Measurements from ENCODE around the gene PCBP4. TPM values are rescaled to one million over a fixed set of nuclear protein-coding genes. Genes with fewer than 3 reads are reported as not detected.

Gene PCBP4
- polyA plus RNA-seq, 1 donor = 48.8 TPM

GRCh38 chr3:51962854-51963530 lies 4.3 kb downstream of the PCBP4 start:
- no peaks in the 10 kb centered on the region for H3K27me3 ChIP-seq (ENCODE audit: control insufficient read depth, insufficient read depth, low read length)
- no peak overlapping the region for H3K4me3 ChIP-seq (ENCODE audit: low read length)
- no CpG with 5 or more reads among the region's 6 CpGs for WGBS (ENCODE audit: insufficient coverage, low lambda C conversion rate)
- DNase-seq = peak in 1 of 2 donors; percentile 27
- peaks cover 26% of the 10 kb centered on the region for H3K4me1 ChIP-seq (ENCODE audit: control insufficient read depth, insufficient read depth, low read length)
- H3K27ac ChIP-seq (ENCODE audit: low read length) = no peak overlapping the region
- H3K9me3 ChIP-seq (ENCODE audit: control insufficient read depth, low read depth, low read length) = no peaks in the 10 kb centered on the region
- peaks cover 9% of the 10 kb centered on the region for H3K36me3 ChIP-seq (ENCODE audit: control insufficient read depth, insufficient read depth, low read length)

GRCh38 chr3:51961602-51962569 lies 5.4 kb downstream of the PCBP4 start:
- H3K9me3 ChIP-seq (ENCODE audit: control insufficient read depth, low read depth, low read length) = no peaks in the 10 kb centered on the region
- H3K4me1 ChIP-seq (ENCODE audit: control insufficient read depth, insufficient read depth, low read length) = peaks cover 25% of the 10 kb centered on the region
- H3K27me3 ChIP-seq (ENCODE audit: control insufficient read depth, insufficient read depth, low read length) = no peaks in the 10 kb centered on the region
- peak overlapping the region; percentile 59 for H3K27ac ChIP-seq (ENCODE audit: low read length)
- no peak overlapping the region for H3K4me3 ChIP-seq (ENCODE audit: low read length)
- peaks cover 12% of the 10 kb centered on the region for H3K36me3 ChIP-seq (ENCODE audit: control insufficient read depth, insufficient read depth, low read length)
- no CpG with 5 or more reads among the region's 9 CpGs for WGBS (ENCODE audit: insufficient coverage, low lambda C conversion rate)
- DNase-seq = peak; percentile 40 to 66

DNA sequence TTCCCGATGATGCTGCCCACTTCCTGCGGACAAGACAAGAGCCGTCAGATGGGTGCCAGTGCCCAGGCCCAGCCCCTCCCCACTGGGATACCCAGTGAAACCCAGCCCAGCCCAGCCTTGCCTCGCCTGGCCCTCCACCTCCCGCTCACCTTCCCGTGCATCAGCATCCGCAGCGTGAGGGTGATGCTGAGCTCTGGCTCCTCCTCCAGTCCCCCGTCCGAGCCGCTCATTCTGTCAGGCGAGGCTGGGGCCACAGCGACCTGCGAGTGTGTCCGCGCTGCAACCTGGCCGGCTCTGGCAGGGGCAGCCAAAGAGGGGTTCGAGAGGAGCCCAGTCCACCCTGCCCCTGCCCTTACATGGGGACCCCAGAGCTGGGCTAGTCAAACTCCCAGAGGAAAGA lies 6.2 kb downstream of the PCBP4 start:
- H3K27ac ChIP-seq (ENCODE audit: low read length) = no peak overlapping the region
- WGBS (ENCODE audit: insufficient coverage, low lambda C conversion rate) = no CpG with 5 or more reads among the region's 18 CpGs
- DNase-seq = no peak
- H3K4me3 ChIP-seq (ENCODE audit: low read length) = no peak overlapping the region
- H3K36me3 ChIP-seq (ENCODE audit: control insufficient read depth, insufficient read depth, low read length) = peaks cover 12% of the 10 kb centered on the region
- no peaks in the 10 kb centered on the region for H3K27me3 ChIP-seq (ENCODE audit: control insufficient read depth, insufficient read depth, low read length)
- peaks cover 2% of the 10 kb centered on the region for H3K9me3 ChIP-seq (ENCODE audit: control insufficient read depth, low read depth, low read length)
- peaks cover 19% of the 10 kb centered on the region for H3K4me1 ChIP-seq (ENCODE audit: control insufficient read depth, insufficient read depth, low read length)

DNA sequence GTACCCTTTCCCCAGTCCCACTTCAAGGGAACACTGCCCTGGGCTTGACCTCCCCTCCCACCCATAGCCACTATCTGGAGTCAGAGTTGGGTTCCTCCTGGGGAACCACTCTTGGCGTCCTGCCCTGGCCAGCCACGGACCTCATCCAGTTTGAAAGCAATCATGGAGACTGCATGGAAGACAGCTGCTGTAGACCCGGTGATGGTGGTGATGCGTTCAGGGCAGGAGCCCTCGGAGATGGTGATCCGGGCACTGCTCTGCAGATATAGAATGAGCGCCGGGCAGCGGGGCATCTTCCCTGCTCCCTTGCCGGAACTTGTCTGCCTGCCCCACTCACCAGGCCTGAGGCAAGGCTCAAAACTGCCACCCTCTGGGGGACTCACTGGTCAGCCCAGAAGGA lies 6.9 kb downstream of the PCBP4 start:
- no peak for DNase-seq
- Histone ChIP-seq H3K36me3 (ENCODE audit: control insufficient read depth, insufficient read depth, low read length) (peaks cover 12% of the 10 kb centered on the region), H3K4me1 (ENCODE audit: control insufficient read depth, insufficient read depth, low read length) (peaks cover 19% of the 10 kb centered on the region)

GRCh38 chr3:51959651-51960050 lies 7.6 kb downstream of the PCBP4 start:
- no peak for DNase-seq
- Histone ChIP-seq H3K4me3 (ENCODE audit: low read length) (no peak overlapping the region), H3K4me1 (ENCODE audit: control insufficient read depth, insufficient read depth, low read length) (peaks cover 19% of the 10 kb centered on the region), H3K36me3 (ENCODE audit: control insufficient read depth, insufficient read depth, low read length) (peaks cover 12% of the 10 kb centered on the region), H3K27ac (ENCODE audit: low read length) (no peak overlapping the region), H3K27me3 (ENCODE audit: control insufficient read depth, insufficient read depth, low read length) (peaks cover 10% of the 10 kb centered on the region), H3K9me3 (ENCODE audit: control insufficient read depth, low read depth, low read length) (peaks cover 9% of the 10 kb centered on the region)
- no CpG with 5 or more reads among the region's 7 CpGs for WGBS (ENCODE audit: insufficient coverage, low lambda C conversion rate)

More for the DNA sequence above, 6.9 kb downstream of the PCBP4 start:
- H3K27ac ChIP-seq (ENCODE audit: low read length) = no peak overlapping the region
- WGBS (ENCODE audit: insufficient coverage, low lambda C conversion rate) = no CpG with 5 or more reads among the region's 10 CpGs
- H3K9me3 ChIP-seq (ENCODE audit: control insufficient read depth, low read depth, low read length) = peaks cover 5% of the 10 kb centered on the region
- peaks cover 2% of the 10 kb centered on the region for H3K27me3 ChIP-seq (ENCODE audit: control insufficient read depth, insufficient read depth, low read length)
- no peak overlapping the region for H3K4me3 ChIP-seq (ENCODE audit: low read length)

- H3K36me3 ChIP-seq (ENCODE audit: control insufficient read depth, insufficient read depth, low read length) = peaks cover 12% of the 10 kb centered on the region
Measured at GRCh38 chr3:51958603-51959521, 8.4 kb downstream of the PCBP4 start.

GRCh38 chr3:51957520-51958205 lies 9.6 kb downstream of the PCBP4 start:
- DNase-seq = no peak
- no CpG with 5 or more reads among the region's 15 CpGs for WGBS (ENCODE audit: insufficient coverage, low lambda C conversion rate)
- peaks cover 23% of the 10 kb centered on the region for H3K27me3 ChIP-seq (ENCODE audit: control insufficient read depth, insufficient read depth, low read length)

More at GRCh38 chr3:51958603-51959521, 8.4 kb downstream of the PCBP4 start:
- WGBS (ENCODE audit: insufficient coverage, low lambda C conversion rate) = no CpG with 5 or more reads among the region's 20 CpGs
- Histone ChIP-seq H3K4me3 (ENCODE audit: low read length) (no peak overlapping the region), H3K27ac (ENCODE audit: low read length) (no peak overlapping the region), H3K9me3 (ENCODE audit: control insufficient read depth, low read depth, low read length) (peaks cover 9% of the 10 kb centered on the region), H3K4me1 (ENCODE audit: control insufficient read depth, insufficient read depth, low read length) (peaks cover 19% of the 10 kb centered on the region), H3K27me3 (ENCODE audit: control insufficient read depth, insufficient read depth, low read length) (peaks cover 17% of the 10 kb centered on the region)
- no peak for DNase-seq

DNA sequence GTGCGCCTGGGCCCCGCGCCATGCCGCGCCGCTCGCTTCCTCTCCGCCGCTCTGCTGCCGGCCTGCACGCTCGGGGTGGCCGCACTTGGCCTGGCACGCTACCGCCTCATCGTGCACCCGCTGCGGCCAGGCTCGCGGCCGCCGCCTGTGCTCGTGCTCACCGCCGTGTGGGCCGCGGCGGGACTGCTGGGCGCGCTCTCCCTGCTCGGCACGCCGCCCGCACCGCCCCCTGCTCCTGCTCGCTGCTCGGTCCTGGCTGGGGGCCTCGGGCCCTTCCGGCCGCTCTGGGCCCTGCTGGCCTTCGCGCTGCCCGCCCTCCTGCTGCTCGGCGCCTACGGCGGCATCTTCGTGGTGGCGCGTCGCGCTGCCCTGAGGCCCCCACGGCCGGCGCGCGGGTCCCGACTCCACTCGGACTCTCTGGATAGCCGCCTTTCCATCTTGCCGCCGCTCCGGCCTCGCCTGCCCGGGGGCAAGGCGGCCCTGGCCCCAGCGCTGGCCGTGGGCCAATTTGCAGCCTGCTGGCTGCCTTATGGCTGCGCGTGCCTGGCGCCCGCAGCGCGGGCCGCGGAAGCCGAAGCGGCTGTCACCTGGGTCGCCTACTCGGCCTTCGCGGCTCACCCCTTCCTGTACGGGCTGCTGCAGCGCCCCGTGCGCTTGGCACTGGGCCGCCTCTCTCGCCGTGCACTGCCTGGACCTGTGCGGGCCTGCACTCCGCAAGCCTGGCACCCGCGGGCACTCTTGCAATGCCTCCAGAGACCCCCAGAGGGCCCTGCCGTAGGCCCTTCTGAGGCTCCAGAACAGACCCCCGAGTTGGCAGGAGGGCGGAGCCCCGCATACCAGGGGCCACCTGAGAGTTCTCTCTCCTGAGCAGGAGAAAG lies 11.1 kb downstream of the PCBP4 start:
- H3K27ac ChIP-seq (ENCODE audit: low read length) = no peak overlapping the region
- peak; percentile 42 to 71 for DNase-seq
- peaks cover 23% of the 10 kb centered on the region for H3K27me3 ChIP-seq (ENCODE audit: control insufficient read depth, insufficient read depth, low read length)
- H3K4me3 ChIP-seq (ENCODE audit: low read length) = no peak overlapping the region
- no CpG with 5 or more reads among the region's 97 CpGs for WGBS (ENCODE audit: insufficient coverage, low lambda C conversion rate)
- peaks cover 9% of the 10 kb centered on the region for H3K9me3 ChIP-seq (ENCODE audit: control insufficient read depth, low read depth, low read length)
- H3K4me1 ChIP-seq (ENCODE audit: control insufficient read depth, insufficient read depth, low read length) = peaks cover 4% of the 10 kb centered on the region
- peaks cover 12% of the 10 kb centered on the region for H3K36me3 ChIP-seq (ENCODE audit: control insufficient read depth, insufficient read depth, low read length)

More at GRCh38 chr3:51957520-51958205, 9.6 kb downstream of the PCBP4 start:
- Histone ChIP-seq H3K27ac (ENCODE audit: low read length) (no peak overlapping the region), H3K4me1 (ENCODE audit: control insufficient read depth, insufficient read depth, low read length) (peaks cover 17% of the 10 kb centered on the region), H3K4me3 (ENCODE audit: low read length) (no peak overlapping the region), H3K9me3 (ENCODE audit: control insufficient read depth, low read depth, low read length) (peaks cover 9% of the 10 kb centered on the region), H3K36me3 (ENCODE audit: control insufficient read depth, insufficient read depth, low read length) (peaks cover 12% of the 10 kb centered on the region)

Data from large intestine (tissue), 3 donors.